Activated effector memory CD4-positive, alpha-beta T cell treated with Interleukin-2 at 50 U/mL for 16 hours (primary cell): ENCODE measurements around the gene HS6ST1.
"Not testable (repeated sequence)": the region's sequence is repeated elsewhere in the genome, so short reads cannot be mapped to it uniquely, and the experiment has no call there.

Experiments used
- DNase-seq: peaks from one replicate; pipeline ENCODE4 v3.0.0-alpha.2; 2020

Gene HS6ST1

GRCh38 chr2:128321784-128322714 lies 3.4 kb upstream of the HS6ST1 start:
- DNase-seq = peak; percentile 74

- DNase-seq = no peak
Measured at GRCh38 chr2:128320906-128321771, 2.5 kb upstream of the HS6ST1 start.

GRCh38 chr2:128320192-128320905 lies 1.7 kb upstream of the HS6ST1 start:
- DNase-seq = no peak

GRCh38 chr2:128319631-128320191 lies 1.0 kb upstream of the HS6ST1 start:
- no peak for DNase-seq

GRCh38 chr2:128318245-128318644 lies 423 bp downstream of the HS6ST1 start:
- DNase-seq = peak; percentile 24

GRCh38 chr2:128317899-128318225 lies 806 bp downstream of the HS6ST1 start:
- DNase-seq = not testable (repeated sequence)

GRCh38 chr2:128317181-128317898 lies 1.3 kb downstream of the HS6ST1 start:
- no peak for DNase-seq

GRCh38 chr2:128316777-128317180 lies 1.9 kb downstream of the HS6ST1 start:
- no peak for DNase-seq

- DNase-seq = no peak
Measured at GRCh38 chr2:128315829-128316776, 2.6 kb downstream of the HS6ST1 start.

- no peak for DNase-seq
Measured at GRCh38 chr2:128315122-128315828, 3.4 kb downstream of the HS6ST1 start.

GRCh38 chr2:128314348-128315121 lies 4.1 kb downstream of the HS6ST1 start:
- DNase-seq = no peak

- DNase-seq = no peak
Measured at GRCh38 chr2:128313931-128314347, 4.7 kb downstream of the HS6ST1 start.

GRCh38 chr2:128313091-128313836 lies 5.4 kb downstream of the HS6ST1 start:
- DNase-seq = no peak

GRCh38 chr2:128312411-128312810 lies 6.3 kb downstream of the HS6ST1 start:
- no peak for DNase-seq

GRCh38 chr2:128311755-128312341 lies 6.8 kb downstream of the HS6ST1 start:
- no peak for DNase-seq

- no peak for DNase-seq
Measured at GRCh38 chr2:128311216-128311754, 7.4 kb downstream of the HS6ST1 start.

GRCh38 chr2:128310761-128311160 lies 7.9 kb downstream of the HS6ST1 start:
- DNase-seq = no peak
